Measurements from ENCODE around the gene GTF2H4. TPM values are rescaled to one million over a fixed set of nuclear protein-coding genes. Genes with fewer than 3 reads are reported as not detected.

GTF2H4 gene
- total and polyA plus RNA-seq, 10 of the 15 experiments (the other 5 are each of a cell fraction or from before 2014, with no cell fraction given), result 1.1 to 43.8 (median 18.9) TPM

DNA sequence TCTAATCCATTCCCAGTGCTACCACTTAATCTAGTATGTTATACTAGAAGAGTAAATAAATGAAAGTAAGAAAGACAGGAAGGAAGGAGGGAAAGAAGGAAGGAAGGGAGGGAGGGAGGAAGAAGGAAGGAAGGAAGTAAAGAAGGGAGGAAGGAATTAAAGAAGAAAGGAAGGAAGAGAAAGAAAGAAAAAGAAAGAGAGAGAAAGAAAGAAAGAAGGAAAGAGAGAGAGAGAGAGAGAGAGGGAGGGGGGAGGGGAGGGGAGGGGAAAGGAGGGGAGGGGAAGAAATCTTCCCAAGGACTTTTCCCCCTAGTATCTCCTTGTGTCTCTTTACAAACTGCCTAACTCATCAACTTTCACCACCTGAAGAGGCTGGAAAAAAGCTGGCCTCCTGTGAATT is 54.7 kb downstream of the GTF2H4 start (continued):
- TF ChIP-seq, protein P1, sequence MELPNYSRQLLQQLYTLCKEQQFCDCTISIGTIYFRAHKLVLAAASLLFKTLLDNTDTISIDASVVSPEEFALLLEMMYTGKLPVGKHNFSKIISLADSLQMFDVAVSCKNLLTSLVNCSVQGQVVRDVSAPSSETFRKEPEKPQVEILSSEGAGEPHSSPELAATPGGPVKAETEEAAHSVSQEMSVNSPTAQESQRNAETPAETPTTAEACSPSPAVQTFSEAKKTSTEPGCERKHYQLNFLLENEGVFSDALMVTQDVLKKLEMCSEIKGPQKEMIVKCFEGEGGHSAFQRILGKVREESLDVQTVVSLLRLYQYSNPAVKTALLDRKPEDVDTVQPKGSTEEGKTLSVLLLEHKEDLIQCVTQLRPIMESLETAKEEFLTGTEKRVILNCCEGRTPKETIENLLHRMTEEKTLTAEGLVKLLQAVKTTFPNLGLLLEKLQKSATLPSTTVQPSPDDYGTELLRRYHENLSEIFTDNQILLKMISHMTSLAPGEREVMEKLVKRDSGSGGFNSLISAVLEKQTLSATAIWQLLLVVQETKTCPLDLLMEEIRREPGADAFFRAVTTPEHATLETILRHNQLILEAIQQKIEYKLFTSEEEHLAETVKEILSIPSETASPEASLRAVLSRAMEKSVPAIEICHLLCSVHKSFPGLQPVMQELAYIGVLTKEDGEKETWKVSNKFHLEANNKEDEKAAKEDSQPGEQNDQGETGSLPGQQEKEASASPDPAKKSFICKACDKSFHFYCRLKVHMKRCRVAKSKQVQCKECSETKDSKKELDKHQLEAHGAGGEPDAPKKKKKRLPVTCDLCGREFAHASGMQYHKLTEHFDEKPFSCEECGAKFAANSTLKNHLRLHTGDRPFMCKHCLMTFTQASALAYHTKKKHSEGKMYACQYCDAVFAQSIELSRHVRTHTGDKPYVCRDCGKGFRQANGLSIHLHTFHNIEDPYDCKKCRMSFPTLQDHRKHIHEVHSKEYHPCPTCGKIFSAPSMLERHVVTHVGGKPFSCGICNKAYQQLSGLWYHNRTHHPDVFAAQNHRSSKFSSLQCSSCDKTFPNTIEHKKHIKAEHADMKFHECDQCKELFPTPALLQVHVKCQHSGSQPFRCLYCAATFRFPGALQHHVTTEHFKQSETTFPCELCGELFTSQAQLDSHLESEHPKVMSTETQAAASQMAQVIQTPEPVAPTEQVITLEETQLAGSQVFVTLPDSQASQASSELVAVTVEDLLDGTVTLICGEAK (IDR thresholded peaks at IDR 0.05; ENCODE audit: borderline replicate concordance), result no peak
- TF ChIP-seq, protein P2, sequence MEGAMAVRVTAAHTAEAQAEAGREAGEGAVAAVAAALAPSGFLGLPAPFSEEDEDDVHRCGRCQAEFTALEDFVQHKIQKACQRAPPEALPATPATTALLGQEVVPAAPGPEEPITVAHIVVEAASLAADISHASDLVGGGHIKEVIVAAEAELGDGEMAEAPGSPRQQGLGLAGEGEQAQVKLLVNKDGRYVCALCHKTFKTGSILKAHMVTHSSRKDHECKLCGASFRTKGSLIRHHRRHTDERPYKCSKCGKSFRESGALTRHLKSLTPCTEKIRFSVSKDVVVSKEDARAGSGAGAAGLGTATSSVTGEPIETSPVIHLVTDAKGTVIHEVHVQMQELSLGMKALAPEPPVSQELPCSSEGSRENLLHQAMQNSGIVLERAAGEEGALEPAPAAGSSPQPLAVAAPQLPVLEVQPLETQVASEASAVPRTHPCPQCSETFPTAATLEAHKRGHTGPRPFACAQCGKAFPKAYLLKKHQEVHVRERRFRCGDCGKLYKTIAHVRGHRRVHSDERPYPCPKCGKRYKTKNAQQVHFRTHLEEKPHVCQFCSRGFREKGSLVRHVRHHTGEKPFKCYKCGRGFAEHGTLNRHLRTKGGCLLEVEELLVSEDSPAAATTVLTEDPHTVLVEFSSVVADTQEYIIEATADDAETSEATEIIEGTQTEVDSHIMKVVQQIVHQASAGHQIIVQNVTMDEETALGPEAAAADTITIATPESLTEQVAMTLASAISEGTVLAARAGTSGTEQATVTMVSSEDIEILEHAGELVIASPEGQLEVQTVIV (IDR thresholded peaks at IDR 0.05; ENCODE audit: borderline replicate concordance, partially characterized antibody), result no peak
- TF ChIP-seq SREBF2 (IDR thresholded peaks at IDR 0.05; ENCODE audit: low read length), result no peak
- TF ChIP-seq BCL11A (IDR thresholded peaks at IDR 0.05; ENCODE audit: low read depth, low read length), result no peak

DNA sequence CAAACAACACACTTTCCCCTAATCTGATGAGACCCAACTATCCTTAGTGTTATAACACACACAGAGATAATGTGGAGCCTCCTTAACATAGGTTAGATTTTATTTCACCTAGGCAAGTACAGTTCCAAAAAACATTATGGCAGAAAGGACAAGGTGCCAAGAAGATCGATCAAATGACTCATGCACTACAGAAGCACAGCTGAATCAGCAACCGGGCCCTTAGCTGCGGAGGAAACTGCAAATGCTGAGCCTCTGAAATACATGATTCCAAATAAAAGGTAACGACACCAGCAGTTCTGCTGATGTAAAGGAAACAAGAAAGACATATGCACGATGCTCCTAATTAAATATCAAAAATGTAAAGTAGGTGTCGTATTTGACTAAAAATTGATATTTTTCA is 55.6 kb downstream of the GTF2H4 start:
- SMC1A ChIA-PET (ENCODE audit: uncharacterized antibody, unreplicated experiment), result no interaction called here
- Histone ChIP-seq H3K36me3 (ENCODE audit: control insufficient read depth in 2 of 2, insufficient read depth in 2 of 2, low read length in 1 of 2) (no peaks in the 10 kb centered on the region), H3K9me3 (replicated peaks; ENCODE audit: control insufficient read depth, insufficient read depth, low read length) (no peaks in the 10 kb centered on the region), H3K9ac (ENCODE audit: control insufficient read depth, insufficient read depth, low read length) (no peak overlapping the region), H2AFZ (ENCODE audit: control insufficient read depth, low read depth, low read length) (no peak overlapping the region), H3K4me3 (no peak overlapping the region), H3K27me3 (replicated peaks in 1 of 2; ENCODE audit: control insufficient read depth in 2 of 2, insufficient read depth in 2 of 2, low read length in 1 of 2) (no peaks in the 10 kb centered on the region), H3K27ac (ENCODE audit: control insufficient read depth, insufficient read depth) (no peak overlapping the region), H3K79me2 (ENCODE audit: control insufficient read depth, insufficient read depth, low read length) (no peaks in the 10 kb centered on the region), H4K20me1 (ENCODE audit: control insufficient read depth, insufficient read depth) (no peaks in the 10 kb centered on the region), H3K4me1 (ENCODE audit: control insufficient read depth, insufficient read depth, low read length) (no peaks in the 10 kb centered on the region), H3K4me2 (ENCODE audit: control insufficient read depth, insufficient read depth) (no peak overlapping the region)
- in situ Hi-C loops (cut with MboI) (no loop called here), intact Hi-C loops (cut with micrococcal nuclease; ENCODE audit: unreplicated experiment) (no loop called here)
- WGBS (ENCODE audit: insufficient coverage, insufficient replicate concordance, low lambda C conversion rate, missing lambda C conversion rate), result 55% methylated on average over 6 of the region's 6 CpGs
- no TSS peak for BruUV-seq (replicated peaks)
- ATAC-seq, result no peak
- RAD21 ChIA-PET (ENCODE audit: unreplicated experiment), result no interaction called here
- CTCF ChIA-PET, result no interaction called here
- FAIRE-seq, result no peak
- no peak for DNase-seq (ENCODE audit: low read depth, low spot score)
- POLR2A ChIA-PET, result no interaction called here
- TF ChIP-seq CBX5 (IDR thresholded peaks at IDR 0.05; ENCODE audit: low read depth), result no peak
- TF ChIP-seq PAX5 (IDR thresholded peaks at IDR 0.05; ENCODE audit: borderline replicate concordance, low read depth, low read length), result no peak
- no peak for TF ChIP-seq ZNF274 (IDR thresholded peaks at IDR 0.05; ENCODE audit: insufficient read depth, insufficient read length)
- TF ChIP-seq SREBF2 (IDR thresholded peaks at IDR 0.05; ENCODE audit: low read length), result no peak
- no peak for TF ChIP-seq KLF5 (IDR thresholded peaks at IDR 0.05; ENCODE audit: partially characterized antibody)
- TF ChIP-seq, protein P3, sequence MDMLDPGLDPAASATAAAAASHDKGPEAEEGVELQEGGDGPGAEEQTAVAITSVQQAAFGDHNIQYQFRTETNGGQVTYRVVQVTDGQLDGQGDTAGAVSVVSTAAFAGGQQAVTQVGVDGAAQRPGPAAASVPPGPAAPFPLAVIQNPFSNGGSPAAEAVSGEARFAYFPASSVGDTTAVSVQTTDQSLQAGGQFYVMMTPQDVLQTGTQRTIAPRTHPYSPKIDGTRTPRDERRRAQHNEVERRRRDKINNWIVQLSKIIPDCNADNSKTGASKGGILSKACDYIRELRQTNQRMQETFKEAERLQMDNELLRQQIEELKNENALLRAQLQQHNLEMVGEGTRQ (IDR thresholded peaks at IDR 0.05; ENCODE audit: borderline replicate concordance, low read depth, low read length), result no peak
- TF ChIP-seq NRF1 (conservative IDR thresholded peaks at IDR 0.05; ENCODE audit: low read depth, low read length), result no peak
- no peak for TF ChIP-seq FOXK2 (IDR thresholded peaks at IDR 0.05)
- no peak for TF ChIP-seq MXI1 (IDR thresholded peaks at IDR 0.05; ENCODE audit: low read depth, low read length)
